ENCODE measurements around the gene ACAA2.

Gene ACAA2

DNA sequence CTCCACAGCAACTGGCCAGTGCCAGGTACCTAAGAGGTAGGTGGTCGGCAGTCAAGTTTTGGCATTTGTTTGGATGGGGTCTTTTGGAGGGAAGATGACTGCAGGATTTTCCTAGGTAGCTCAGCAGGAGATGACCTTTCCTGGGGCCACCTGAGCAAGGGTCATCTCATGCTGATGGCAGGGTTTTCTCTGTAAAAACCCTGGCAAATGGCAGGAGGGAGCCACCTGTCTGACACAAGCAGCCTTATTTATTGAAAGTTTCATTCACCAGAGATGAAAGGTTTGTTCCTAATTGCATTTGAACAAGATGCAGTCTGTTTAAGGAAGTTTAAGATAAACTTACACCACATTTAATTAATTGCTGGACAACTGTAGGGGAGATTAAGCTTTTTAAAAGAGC, 31.6 kb upstream of the ACAA2 start:
- DNase-seq, result no peak
- H4K91ac ChIP-seq (ENCODE audit: low read depth, low read length), result no peak overlapping the region
- H3K27ac ChIP-seq (ENCODE audit: low read depth, low read length), result no peak overlapping the region
- H2AFZ ChIP-seq (ENCODE audit: insufficient read depth, low read length, poor library complexity), result no peak overlapping the region
- H3K4ac ChIP-seq (ENCODE audit: low read depth, low read length), result no peak overlapping the region
- no peak overlapping the region for H2BK12ac ChIP-seq (ENCODE audit: low read length)
- H3K14ac ChIP-seq (ENCODE audit: low read length), result no peak overlapping the region
- WGBS (ENCODE audit: extremely low coverage, insufficient coverage, insufficient read length), result no CpG with 5 or more reads among the region's 1 CpG
- H3K79me2 ChIP-seq (ENCODE audit: control insufficient read depth, insufficient read depth, low read length, poor library complexity), result no peaks in the 10 kb centered on the region
- H4K8ac ChIP-seq (ENCODE audit: low read depth, low read length), result no peak overlapping the region
- H4K12ac ChIP-seq (ENCODE audit: low read depth, low read length), result no peak overlapping the region
- H3K4me1 ChIP-seq (ENCODE audit: control insufficient read depth in 1 of 2, insufficient read depth in 2 of 2, low read length in 2 of 2), result peaks cover 7 to 8% of the 10 kb centered on the region in 2 experiments
- H3K27me3 ChIP-seq (ENCODE audit: insufficient read depth, low read length), result no peaks in the 10 kb centered on the region
- peaks cover 20 to 29% of the 10 kb centered on the region in 2 experiments for H3K36me3 ChIP-seq (ENCODE audit: control insufficient read depth in 1 of 2, insufficient read depth in 2 of 2, low read length in 2 of 2)
- no peak overlapping the region for H2AK5ac ChIP-seq (ENCODE audit: low read length)
- no peaks in the 10 kb centered on the region for H3K79me1 ChIP-seq (ENCODE audit: low read length)
- peaks cover 4% of the 10 kb centered on the region for H3K9me3 ChIP-seq (ENCODE audit: insufficient read depth, low read depth, low read length)
- H3K4me2 ChIP-seq (ENCODE audit: low read length), result no peak overlapping the region
- H3K18ac ChIP-seq (ENCODE audit: low read length), result no peak overlapping the region
- H3K23ac ChIP-seq (ENCODE audit: low read length), result no peak overlapping the region
- H3K9ac ChIP-seq (ENCODE audit: low read length), result no peak overlapping the region
- no peak overlapping the region for H3K4me3 ChIP-seq (ENCODE audit: low read depth, low read length)
- H2BK5ac ChIP-seq (ENCODE audit: low read depth, low read length, poor library complexity), result no peak overlapping the region
- H2BK120ac ChIP-seq (ENCODE audit: insufficient read depth, low read length, poor library complexity), result no peak overlapping the region

DNA sequence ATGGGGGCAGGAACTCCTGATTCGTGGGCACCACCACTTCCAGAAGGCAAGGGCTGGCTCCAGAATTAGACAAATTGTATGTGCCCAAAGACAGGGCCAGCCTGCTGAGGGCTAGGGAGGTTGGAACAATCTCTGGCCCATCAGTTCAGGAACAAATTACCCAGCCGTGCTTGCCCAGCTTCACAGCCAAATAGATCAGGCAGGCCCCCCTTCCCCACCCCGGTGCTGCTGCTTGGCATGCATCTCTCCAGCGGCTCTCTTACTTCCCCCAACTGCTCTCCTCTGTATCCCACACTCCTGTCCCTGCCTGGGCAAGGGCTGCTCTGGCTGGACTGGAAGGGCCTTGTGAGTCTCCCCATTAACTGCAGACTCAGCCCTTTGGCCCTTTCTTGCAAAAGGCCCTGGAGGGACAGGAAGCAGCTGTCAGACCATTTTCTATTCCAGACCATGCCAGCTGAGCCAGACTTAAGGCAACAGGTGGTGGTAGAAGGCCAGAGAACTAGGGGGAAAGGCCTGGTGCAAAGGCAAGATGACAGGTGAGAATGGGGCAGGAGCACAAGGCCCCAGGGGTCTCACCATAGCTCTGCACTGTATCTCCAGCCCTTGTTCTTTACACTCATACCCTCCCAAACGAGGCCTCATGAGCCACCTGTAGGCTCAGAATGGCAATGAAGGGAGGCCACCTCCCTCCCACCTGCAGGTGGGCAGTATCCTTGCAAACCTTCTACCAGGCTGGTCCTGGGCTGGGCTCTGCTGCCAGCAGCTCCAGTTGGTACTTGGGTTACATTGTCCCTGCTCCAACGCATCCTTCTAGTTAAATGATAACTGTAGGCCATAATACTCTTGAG, 30.7 kb upstream of the ACAA2 start:
- Histone ChIP-seq H3K9ac (ENCODE audit: low read length) (no peak overlapping the region), H2BK120ac (ENCODE audit: insufficient read depth, low read length, poor library complexity) (no peak overlapping the region), H3K27me3 (ENCODE audit: insufficient read depth, low read length) (no peaks in the 10 kb centered on the region), H3K79me2 (ENCODE audit: control insufficient read depth, insufficient read depth, low read length, poor library complexity) (no peaks in the 10 kb centered on the region), H3K36me3 (ENCODE audit: control insufficient read depth in 1 of 2, insufficient read depth in 2 of 2, low read length in 2 of 2) (peaks cover 20 to 31% of the 10 kb centered on the region in 2 experiments), H3K18ac (ENCODE audit: low read length) (no peak overlapping the region), H3K23ac (ENCODE audit: low read length) (no peak overlapping the region), H2BK12ac (ENCODE audit: low read length) (no peak overlapping the region), H3K9me3 (ENCODE audit: insufficient read depth, low read depth, low read length) (peaks cover 4% of the 10 kb centered on the region), H3K27ac (ENCODE audit: low read depth, low read length) (no peak overlapping the region), H4K91ac (ENCODE audit: low read depth, low read length) (no peak overlapping the region), H2AFZ (ENCODE audit: insufficient read depth, low read length, poor library complexity) (no peak overlapping the region), H3K4me2 (ENCODE audit: low read length) (no peak overlapping the region), H3K4ac (ENCODE audit: low read depth, low read length) (no peak overlapping the region), H3K4me1 (ENCODE audit: control insufficient read depth in 1 of 2, insufficient read depth in 2 of 2, low read length in 2 of 2) (peaks cover 0 to 2% of the 10 kb centered on the region in 2 experiments), H3K4me3 (ENCODE audit: low read depth, low read length) (no peak overlapping the region), H3K79me1 (ENCODE audit: low read length) (no peaks in the 10 kb centered on the region), H2BK5ac (ENCODE audit: low read depth, low read length, poor library complexity) (no peak overlapping the region), H3K14ac (ENCODE audit: low read length) (no peak overlapping the region), H4K8ac (ENCODE audit: low read depth, low read length) (no peak overlapping the region), H4K12ac (ENCODE audit: low read depth, low read length) (no peak overlapping the region), H2AK5ac (ENCODE audit: low read length) (no peak overlapping the region)
- no CpG with 5 or more reads among the region's 6 CpGs for WGBS (ENCODE audit: extremely low coverage, insufficient coverage, insufficient read length)
- no peak for DNase-seq

DNA sequence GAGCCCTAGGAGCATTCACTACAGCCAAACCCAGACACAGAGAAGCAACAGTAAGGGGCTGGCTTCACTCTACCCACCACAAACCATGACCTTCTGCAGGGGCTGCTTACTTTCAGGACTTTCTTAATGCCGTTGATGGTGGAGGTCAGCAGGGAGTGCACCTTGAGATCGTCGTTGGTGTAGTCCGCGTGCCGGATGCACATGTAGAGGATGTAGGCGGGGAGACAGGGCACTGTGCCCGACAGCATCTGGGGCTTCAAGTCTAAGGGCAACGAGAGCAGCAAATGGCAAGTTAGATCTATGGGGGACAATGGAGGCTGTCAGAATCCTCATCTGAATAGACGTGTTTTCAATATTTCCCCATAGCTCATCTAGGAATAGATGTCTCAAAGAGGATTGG, 29.8 kb upstream of the ACAA2 start:
- no peaks in the 10 kb centered on the region for H3K79me1 ChIP-seq (ENCODE audit: low read length)
- H4K91ac ChIP-seq (ENCODE audit: low read depth, low read length), result no peak overlapping the region
- no peak overlapping the region for H4K12ac ChIP-seq (ENCODE audit: low read depth, low read length)
- no CpG with 5 or more reads among the region's 10 CpGs for WGBS (ENCODE audit: extremely low coverage, insufficient coverage, insufficient read length)
- no peak overlapping the region for H2BK120ac ChIP-seq (ENCODE audit: insufficient read depth, low read length, poor library complexity)
- H3K79me2 ChIP-seq (ENCODE audit: control insufficient read depth, insufficient read depth, low read length, poor library complexity), result no peaks in the 10 kb centered on the region
- H3K4ac ChIP-seq (ENCODE audit: low read depth, low read length), result no peak overlapping the region
- H2AFZ ChIP-seq (ENCODE audit: insufficient read depth, low read length, poor library complexity), result no peak overlapping the region
- H3K36me3 ChIP-seq (ENCODE audit: control insufficient read depth in 1 of 2, insufficient read depth in 2 of 2, low read length in 2 of 2), result peaks cover 22 to 30% of the 10 kb centered on the region in 2 experiments
- no peak overlapping the region for H2AK5ac ChIP-seq (ENCODE audit: low read length)
- no peak for DNase-seq
- H3K4me3 ChIP-seq (ENCODE audit: low read depth, low read length), result no peak overlapping the region
- H2BK12ac ChIP-seq (ENCODE audit: low read length), result no peak overlapping the region
- H3K23ac ChIP-seq (ENCODE audit: low read length), result no peak overlapping the region
- no peak overlapping the region for H4K8ac ChIP-seq (ENCODE audit: low read depth, low read length)
- no peak overlapping the region for H3K14ac ChIP-seq (ENCODE audit: low read length)
- H3K27ac ChIP-seq (ENCODE audit: low read depth, low read length), result no peak overlapping the region
- no peaks in the 10 kb centered on the region for H3K27me3 ChIP-seq (ENCODE audit: insufficient read depth, low read length)
- H3K9me3 ChIP-seq (ENCODE audit: insufficient read depth, low read depth, low read length), result peaks cover 4% of the 10 kb centered on the region
- H3K4me1 ChIP-seq (ENCODE audit: control insufficient read depth in 1 of 2, insufficient read depth in 2 of 2, low read length in 2 of 2), result peaks cover 0 to 2% of the 10 kb centered on the region in 2 experiments
- H3K9ac ChIP-seq (ENCODE audit: low read length), result no peak overlapping the region
- no peak overlapping the region for H3K4me2 ChIP-seq (ENCODE audit: low read length)
- no peak overlapping the region for H3K18ac ChIP-seq (ENCODE audit: low read length)
- H2BK5ac ChIP-seq (ENCODE audit: low read depth, low read length, poor library complexity), result no peak overlapping the region

DNA sequence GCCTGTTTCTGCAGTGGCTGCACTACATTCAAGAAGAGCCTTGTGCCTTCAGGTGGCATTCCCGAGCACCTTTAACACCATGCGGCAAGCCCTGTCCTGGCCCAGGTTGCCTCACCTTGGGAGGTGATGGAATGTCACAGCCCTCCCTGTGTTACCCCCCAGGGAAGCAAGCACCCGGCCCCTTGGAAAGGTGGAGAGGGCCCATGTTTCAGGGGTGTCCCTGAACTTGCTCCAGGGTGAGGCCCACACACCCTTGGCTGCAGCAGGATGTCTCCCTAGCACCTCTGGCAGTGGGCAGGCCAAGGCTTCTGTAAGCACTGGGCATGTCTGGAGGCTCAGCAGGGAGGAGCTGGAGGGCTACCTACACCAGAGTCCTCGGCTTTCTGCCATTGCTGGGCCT, 29.3 kb upstream of the ACAA2 start:
- no CpG with 5 or more reads among the region's 4 CpGs for WGBS (ENCODE audit: extremely low coverage, insufficient coverage, insufficient read length)
- H3K4me1 ChIP-seq (ENCODE audit: control insufficient read depth in 1 of 2, insufficient read depth in 2 of 2, low read length in 2 of 2), result peaks cover 0 to 2% of the 10 kb centered on the region in 2 experiments

More for the DNA sequence above, 29.3 kb upstream of the ACAA2 start:
- Histone ChIP-seq H3K4me2 (ENCODE audit: low read length) (no peak overlapping the region), H3K79me1 (ENCODE audit: low read length) (no peaks in the 10 kb centered on the region), H3K79me2 (ENCODE audit: control insufficient read depth, insufficient read depth, low read length, poor library complexity) (no peaks in the 10 kb centered on the region), H2AK5ac (ENCODE audit: low read length) (no peak overlapping the region), H3K36me3 (ENCODE audit: control insufficient read depth in 1 of 2, insufficient read depth in 2 of 2, low read length in 2 of 2) (peaks cover 20 to 25% of the 10 kb centered on the region in 2 experiments), H3K23ac (ENCODE audit: low read length) (no peak overlapping the region), H3K18ac (ENCODE audit: low read length) (no peak overlapping the region), H3K27me3 (ENCODE audit: insufficient read depth, low read length) (no peaks in the 10 kb centered on the region), H4K91ac (ENCODE audit: low read depth, low read length) (no peak overlapping the region), H3K14ac (ENCODE audit: low read length) (no peak overlapping the region), H4K8ac (ENCODE audit: low read depth, low read length) (no peak overlapping the region), H2BK12ac (ENCODE audit: low read length) (no peak overlapping the region), H3K4me3 (ENCODE audit: low read depth, low read length) (no peak overlapping the region), H2BK5ac (ENCODE audit: low read depth, low read length, poor library complexity) (no peak overlapping the region), H2BK120ac (ENCODE audit: insufficient read depth, low read length, poor library complexity) (no peak overlapping the region), H4K12ac (ENCODE audit: low read depth, low read length) (no peak overlapping the region), H3K27ac (ENCODE audit: low read depth, low read length) (no peak overlapping the region), H3K4ac (ENCODE audit: low read depth, low read length) (no peak overlapping the region), H2AFZ (ENCODE audit: insufficient read depth, low read length, poor library complexity) (no peak overlapping the region), H3K9ac (ENCODE audit: low read length) (no peak overlapping the region), H3K9me3 (ENCODE audit: insufficient read depth, low read depth, low read length) (peaks cover 4% of the 10 kb centered on the region)
- DNase-seq, result no peak
